IPS-18c (cell line): ENCODE data around the gene BASP1.
"Not testable (repeated sequence)": the region's sequence is repeated elsewhere in the genome, so short reads cannot be mapped to it uniquely, and the experiment has no call there.

Source experiments
- H3K4me3 ChIP-seq: 2 replicates; pipeline ENCODE4 v1.7.0; 2013; ENCODE audit warnings: low read depth, mild to moderate bottlenecking, low read length, moderate library complexity; ENCODE audit not compliant: insufficient read depth
- H3K9me3 ChIP-seq: one replicate; pipeline ENCODE4 v1.6.1; 2013; ENCODE audit warnings: mild to moderate bottlenecking, low read length, moderate library complexity; ENCODE audit not compliant: control insufficient read depth, insufficient read depth

Gene BASP1

DNA sequence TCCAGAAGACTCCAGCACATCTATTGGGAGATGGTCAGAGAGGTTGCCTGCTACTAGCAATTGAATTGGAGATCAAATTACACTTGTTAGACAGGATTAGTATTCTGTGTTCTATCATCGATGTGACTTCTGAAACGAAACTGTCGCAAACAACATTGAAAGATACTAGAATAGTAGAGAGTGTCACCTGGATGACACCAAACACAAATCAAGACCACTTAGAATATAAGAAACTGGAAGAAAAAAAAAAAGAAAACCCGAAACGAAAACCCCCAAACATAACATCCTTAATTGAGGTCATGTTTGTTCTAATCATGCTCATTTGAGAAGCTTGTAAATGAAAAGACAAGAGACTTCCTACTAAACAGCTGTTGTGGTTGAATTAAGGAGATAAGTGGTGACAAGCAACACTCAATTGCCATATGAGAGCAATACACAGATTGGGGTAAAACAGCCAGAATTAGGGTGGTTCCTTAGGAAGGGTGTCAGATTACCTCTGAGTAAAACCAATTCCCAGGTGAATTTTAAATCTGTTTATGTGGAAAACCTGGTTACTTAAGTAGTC is 97.6 kb downstream of the BASP1 start:
- Histone ChIP-seq H3K9me3 (no peaks in the 10 kb centered on the region), H3K4me3 (no peak overlapping the region)

DNA sequence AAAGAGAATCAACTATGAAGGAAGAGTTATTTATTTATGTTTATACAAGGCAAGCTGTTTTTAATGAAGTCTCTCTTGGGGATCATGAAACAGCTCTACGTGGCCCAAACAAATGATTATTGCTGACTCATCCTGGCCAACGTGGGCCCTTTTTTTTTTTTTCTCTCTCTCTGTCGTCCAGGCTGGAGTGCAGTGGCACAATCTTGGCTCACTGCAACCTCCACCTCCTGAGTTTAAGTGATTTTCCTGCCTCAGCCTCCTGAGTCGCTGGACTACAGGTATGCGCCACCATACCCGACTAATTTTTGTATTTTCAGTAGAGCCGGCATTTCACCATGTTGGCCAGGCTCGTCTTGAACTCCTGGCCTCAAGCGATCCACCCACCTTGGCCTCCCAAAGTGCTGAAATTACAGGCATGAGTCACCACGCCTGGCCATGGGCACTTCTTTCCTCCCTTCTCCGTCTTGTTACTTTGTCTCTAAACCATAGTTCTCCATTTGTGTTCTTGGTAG is 98.3 kb downstream of the BASP1 start:
- H3K9me3 ChIP-seq: no peaks in the 10 kb centered on the region
- no peak overlapping the region for H3K4me3 ChIP-seq

GRCh38 chr5:17316970-17317459 is 99.6 kb downstream of the BASP1 start:
- no peak overlapping the region for H3K4me3 ChIP-seq

GRCh38 chr5:17317473-17317872 is 100.0 kb downstream of the BASP1 start:
- H3K4me3 ChIP-seq: no peak overlapping the region
- H3K9me3 ChIP-seq: no peaks in the 10 kb centered on the region

More at GRCh38 chr5:17316970-17317459, 99.6 kb downstream of the BASP1 start:
- H3K9me3 ChIP-seq: no peaks in the 10 kb centered on the region

DNA sequence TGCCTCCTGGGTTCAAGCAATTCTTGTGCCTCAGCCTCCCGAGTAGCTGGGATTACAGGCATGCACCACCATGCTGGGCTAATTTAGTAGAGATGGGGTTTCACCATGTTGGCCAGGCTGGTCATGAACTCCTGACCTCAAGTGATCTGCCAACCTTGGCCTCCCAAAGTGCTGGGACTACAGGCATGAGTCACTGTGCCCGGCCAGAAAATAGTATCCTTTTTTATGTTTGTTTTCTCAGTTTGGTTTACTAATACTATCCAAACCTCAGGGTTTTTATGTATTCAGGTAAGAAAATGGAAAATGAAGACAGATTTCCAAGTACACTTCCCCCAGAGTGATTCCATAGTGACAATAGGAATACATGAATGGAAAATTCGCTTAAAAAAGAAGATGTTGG is 101.7 kb downstream of the BASP1 start:
- H3K9me3 ChIP-seq, H3K4me3 ChIP-seq: not testable (repeated sequence)

DNA sequence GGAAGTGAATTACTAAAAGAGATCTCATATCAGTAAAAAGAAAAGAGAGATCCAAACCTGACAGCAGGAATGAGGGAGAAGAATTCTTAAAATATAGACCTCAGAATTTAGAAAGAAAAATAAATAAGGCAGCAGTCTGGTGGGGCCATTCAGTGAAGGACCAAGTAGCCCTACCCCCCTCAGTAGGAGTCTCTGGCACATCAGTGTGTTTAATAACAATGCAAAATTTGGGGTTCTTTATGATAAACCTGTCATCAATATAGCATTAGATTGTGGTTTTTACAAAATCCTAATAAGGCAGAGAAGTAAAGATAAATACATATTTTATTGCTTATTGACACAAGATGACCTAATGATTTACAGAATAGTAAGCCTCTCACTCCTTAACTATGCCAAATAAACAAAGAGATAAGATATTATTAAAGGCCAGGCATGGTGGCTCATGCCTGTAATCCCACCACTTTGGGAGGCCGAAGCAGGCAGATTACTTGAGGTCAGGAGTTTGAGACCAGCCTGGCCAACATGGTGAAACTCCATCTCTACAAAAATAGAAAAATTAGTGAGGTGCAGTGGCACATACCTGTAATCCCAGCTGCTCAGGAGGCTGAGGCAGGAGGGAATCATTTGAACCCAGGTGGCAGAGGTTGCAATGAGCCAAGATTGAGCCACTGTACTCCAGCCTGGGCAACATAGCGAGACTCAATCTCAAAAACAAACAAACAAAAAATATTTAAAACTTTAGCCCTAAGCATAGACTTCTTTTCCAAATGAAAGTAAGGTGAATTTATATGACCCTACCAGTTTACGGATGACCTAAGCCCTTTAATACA is 108.6 kb downstream of the BASP1 start:
- no peaks in the 10 kb centered on the region for H3K9me3 ChIP-seq
- H3K4me3 ChIP-seq: no peak overlapping the region
